ENCODE data around the gene PELO.

- no peak for TF ChIP-seq YY1 (IDR thresholded peaks at IDR 0.05; ENCODE audit: insufficient read depth, insufficient read length)
- TF ChIP-seq SUZ12 (IDR thresholded peaks at IDR 0.05; ENCODE audit: extremely low read depth, insufficient read depth, insufficient read length): no peak
- TF ChIP-seq ZNF274 (IDR thresholded peaks at IDR 0.05; ENCODE audit: low read depth, low read length): no peak
These were observed 49.6 kb upstream of the PELO start for GRCh38 chr5:52738095-52738506.

All from NT2/D1 (cell line).